ENCODE results near the gene FAT3. TPM values are rescaled to one million over a fixed set of nuclear protein-coding genes. Genes with fewer than 3 reads are reported as not detected.

Gene FAT3
- total RNA-seq, 1 experiment from 2014 or later = not detected

GRCh38 chr11:92266806-92267205 lies 42.2 kb downstream of the FAT3 start:
- Histone ChIP-seq H3K27me3 (no peaks in the 10 kb centered on the region), H3K4me3 (no peak overlapping the region), H3K9me3 (no peaks in the 10 kb centered on the region), H3K36me3 (no peaks in the 10 kb centered on the region)
- no peak for DNase-seq

DNA sequence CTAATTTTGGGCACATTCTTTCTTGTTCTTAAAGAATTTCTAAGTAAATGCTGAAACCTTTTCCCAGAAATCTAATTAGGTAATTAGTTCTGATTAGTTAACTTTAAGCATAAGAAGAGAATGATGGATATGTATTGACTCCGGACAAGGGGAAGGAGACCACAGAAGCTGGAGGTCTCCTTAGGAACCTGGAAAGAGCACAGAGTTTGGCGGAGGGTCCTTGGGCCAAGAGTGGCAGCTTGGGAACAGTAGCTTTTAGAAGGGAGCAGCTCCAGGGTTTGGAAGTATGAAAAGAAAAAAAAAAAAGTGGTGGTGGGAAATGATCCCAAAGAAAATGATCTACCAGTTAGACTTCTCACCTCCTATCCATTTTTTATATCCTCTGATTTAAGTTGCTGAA lies 42.7 kb downstream of the FAT3 start:
- no peaks in the 10 kb centered on the region for H3K36me3 ChIP-seq
- H3K9me3 ChIP-seq = no peaks in the 10 kb centered on the region
- H3K27me3 ChIP-seq = no peaks in the 10 kb centered on the region
- DNase-seq = no peak
- H3K4me3 ChIP-seq = no peak overlapping the region

GRCh38 chr11:92267968-92268367 lies 43.4 kb downstream of the FAT3 start:
- DNase-seq = no peak
- no peaks in the 10 kb centered on the region for H3K9me3 ChIP-seq
- no peaks in the 10 kb centered on the region for H3K36me3 ChIP-seq

GRCh38 chr11:92268546-92268945 lies 43.9 kb downstream of the FAT3 start:
- H3K4me3 ChIP-seq = no peak overlapping the region
- DNase-seq = no peak
- H3K9me3 ChIP-seq = no peaks in the 10 kb centered on the region
- H3K36me3 ChIP-seq = no peaks in the 10 kb centered on the region
- H3K27me3 ChIP-seq = no peaks in the 10 kb centered on the region

More at GRCh38 chr11:92267968-92268367, 43.4 kb downstream of the FAT3 start:
- H3K27me3 ChIP-seq = no peaks in the 10 kb centered on the region
- no peak overlapping the region for H3K4me3 ChIP-seq

GRCh38 chr11:92269021-92269420 lies 44.4 kb downstream of the FAT3 start:
- H3K36me3 ChIP-seq = no peaks in the 10 kb centered on the region
- DNase-seq = no peak
- no peaks in the 10 kb centered on the region for H3K27me3 ChIP-seq
- no peaks in the 10 kb centered on the region for H3K9me3 ChIP-seq
- no peak overlapping the region for H3K4me3 ChIP-seq

DNA sequence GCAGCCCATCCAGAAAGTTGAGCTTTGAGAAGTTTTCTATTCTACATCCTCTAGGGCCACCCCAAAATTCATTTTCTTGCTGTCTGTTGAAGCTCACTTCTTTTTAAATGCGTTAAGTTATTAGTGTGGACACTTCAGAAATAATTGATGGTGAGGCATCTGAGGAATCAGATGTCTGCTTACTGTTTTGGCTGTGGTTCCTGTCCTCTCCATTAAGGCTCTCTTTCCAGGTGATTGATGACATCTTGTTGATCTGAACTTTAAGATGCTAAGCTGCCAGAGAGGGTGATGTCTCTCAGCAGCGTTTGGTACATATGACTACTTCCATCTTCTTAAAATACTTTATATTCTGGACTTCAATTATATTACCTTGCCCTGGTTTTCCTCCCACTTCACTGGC lies 45.2 kb downstream of the FAT3 start:
- no peak for DNase-seq
- H3K36me3 ChIP-seq = no peaks in the 10 kb centered on the region

GRCh38 chr11:92272651-92273050 lies 48.0 kb downstream of the FAT3 start:
- no peaks in the 10 kb centered on the region for H3K9me3 ChIP-seq
- H3K27me3 ChIP-seq = no peaks in the 10 kb centered on the region
- H3K36me3 ChIP-seq = no peaks in the 10 kb centered on the region
- no peak for DNase-seq
- no peak overlapping the region for H3K4me3 ChIP-seq

More for the DNA sequence above, 45.2 kb downstream of the FAT3 start:
- H3K27me3 ChIP-seq = no peaks in the 10 kb centered on the region
- no peak overlapping the region for H3K4me3 ChIP-seq
- no peaks in the 10 kb centered on the region for H3K9me3 ChIP-seq
